HCT116 (cell line): ENCODE measurements around the gene CELF2. TPM values are rescaled to one million over a fixed set of nuclear protein-coding genes. Genes with fewer than 3 reads are reported as not detected.

ENCODE experiments used
- ATAC-seq: fragments of 200-7000 bp; cut with Tn5 transposase; 2 replicates; pipeline ENCODE4 v1.9.1; 2020; ENCODE audit warnings: mild to moderate bottlenecking, moderate library complexity
- BruUV-seq: library from RNA; stranded (reverse); fragments of 400-500 nt; replicated peaks from 2 replicates; lab custom pipeline; 2021; lab: Mats Ljungman, UMichigan
- CTCF ChIA-PET: fragments of 300-600 bp; sonication (Branson Sonifier 250); formaldehyde crosslinking; loops from one replicate; lab custom pipeline; 2021; ENCODE audit warnings: antibody characterized with exemption; lab: Charles Lee
- POLR2A ChIA-PET: fragments of 300-600, 350-600 bp; sonication (Branson Sonifier 250); formaldehyde crosslinking; loops from one replicate; lab custom pipeline; 2021; ENCODE audit warnings: antibody characterized with exemption; lab: Charles Lee
- RAD21 ChIA-PET, 2 experiments: fragments of 300-600 bp; sonication (Branson Sonifier 250); formaldehyde crosslinking; loops; one replicate each; lab custom pipeline; 2023; ENCODE audit warnings: low total read pairs in 2 of 2; ENCODE audit not compliant: uncharacterized antibody in 2 of 2, unreplicated experiment in 2 of 2, low non-redundant PET in 1 of 2; lab: Charles Lee
- DNase-seq: peaks from one replicate; pipeline ENCODE4 v3.0.0-alpha.2; 2010; ENCODE audit warnings: low read depth, low spot score
- H2AFZ ChIP-seq: fragments of 200-600 bp; shearing (Covaris generic), sonication (generic); 2 replicates; pipeline ENCODE4 v1.6.1; 2017; ENCODE audit warnings: low read depth, mixed run types, mixed read lengths, antibody characterized with exemption, low read length; ENCODE audit not compliant: poor library complexity, severe bottlenecking
- H3K27ac ChIP-seq: 2 replicates; pipeline ENCODE4 v1.5.1; 2012; ENCODE audit warnings: low read depth, low read length
- H3K27me3 ChIP-seq: fragments of 200-600 bp; sonication (generic); 2 replicates; pipeline ENCODE4 v1.6.1; 2016; ENCODE audit warnings: mixed run types, low read length, mixed read lengths; ENCODE audit not compliant: insufficient read depth
- H3K36me3 ChIP-seq, 2 experiments: fragments of 200-500 bp in 1 of 2; fragments of 200-600 bp in 1 of 2; sonication (Bioruptor generic) in 1 of 2; sonication (generic) in 1 of 2; 2 replicates each; pipeline versions ENCODE4 v1.5.1 to v1.6.1; 2014 to 2016; ENCODE audit warnings: low read length in 2 of 2, inconsistent platforms in 1 of 2, mixed read lengths in 1 of 2, mixed run types in 1 of 2; ENCODE audit not compliant: insufficient read depth in 2 of 2, control insufficient read depth in 1 of 2
- H3K4me1 ChIP-seq, 2 experiments: fragments of 200-600 bp in 1 of 2; sonication (generic) in 1 of 2; 2 replicates each; pipeline versions ENCODE4 v1.5.1 to v1.6.1; 2012 to 2017; ENCODE audit warnings: low read length in 2 of 2, inconsistent platforms in 1 of 2, mild to moderate bottlenecking in 1 of 2, mixed read lengths in 1 of 2, mixed run types in 1 of 2, moderate library complexity in 1 of 2; ENCODE audit not compliant: insufficient read depth in 2 of 2, control insufficient read depth in 1 of 2
- H3K4me2 ChIP-seq: fragments of 200-600 bp; sonication (generic); 2 replicates; pipeline ENCODE4 v1.6.1; 2017; ENCODE audit warnings: mixed run types, low read length, mixed read lengths
- H3K4me3 ChIP-seq, 2 experiments: fragments of 200-600 bp in 1 of 2; sonication (generic) in 1 of 2; replicated peaks in 1 of 2; 2 replicates each; pipeline ENCODE4 v1.5.1; 2011 to 2016; ENCODE audit warnings: low read length in 2 of 2, control low read depth in 1 of 2, low read depth in 1 of 2, mild to moderate bottlenecking in 1 of 2, mixed read lengths in 1 of 2, mixed run types in 1 of 2
- H3K79me2 ChIP-seq: fragments of 200-600 bp; sonication (generic); 2 replicates; pipeline ENCODE4 v1.6.1; 2017; ENCODE audit warnings: mild to moderate bottlenecking, mixed run types, low read length, moderate library complexity, mixed read lengths; ENCODE audit not compliant: insufficient read depth
- H3K9ac ChIP-seq: fragments of 200-600 bp; sonication (generic); 2 replicates; pipeline ENCODE4 v1.6.1; 2016; ENCODE audit warnings: low read length, mixed read lengths
- H3K9me2 ChIP-seq: fragments of 200-600 bp; sonication (generic), shearing (Covaris generic); 2 replicates; pipeline ENCODE4 v1.6.1; 2017; ENCODE audit warnings: mixed run types, mild to moderate bottlenecking, moderate library complexity; ENCODE audit not compliant: insufficient read depth
- H3K9me3 ChIP-seq, 2 experiments: fragments of 200-500 bp in 1 of 2; fragments of 200-600 bp in 1 of 2; sonication (Bioruptor generic) in 1 of 2; sonication (generic) in 1 of 2; 2 replicates each; pipeline ENCODE4 v1.6.1; 2014 to 2017; ENCODE audit warnings: low read length in 2 of 2, mixed read lengths in 2 of 2, inconsistent platforms in 1 of 2, low read depth in 1 of 2, mild to moderate bottlenecking in 1 of 2, mixed run types in 1 of 2, moderate library complexity in 1 of 2; ENCODE audit not compliant: control insufficient read depth in 1 of 2, insufficient read depth in 1 of 2
- H4K20me1 ChIP-seq: fragments of 200-600 bp; sonication (generic), shearing (Covaris generic); 2 replicates; pipeline ENCODE4 v1.6.1; 2017; ENCODE audit warnings: mixed run types, mild to moderate bottlenecking, moderate library complexity; ENCODE audit not compliant: insufficient read depth
- CEBPB ChIP-seq: IDR thresholded peaks from 2 replicates; pipeline ENCODE4 v1.6.1; 2012; ENCODE audit warnings: low read depth
- ELF1 ChIP-seq: IDR thresholded peaks from 2 replicates; pipeline ENCODE4 v1.6.1; 2012; ENCODE audit warnings: low read depth, borderline replicate concordance
- EZH2phosphoT487 ChIP-seq: fragments of 200-600 bp; IDR thresholded peaks from 2 replicates; pipeline ENCODE4 v1.6.1; 2018; ENCODE audit warnings: antibody characterized with exemption, borderline replicate concordance
- FOSL1 ChIP-seq: IDR thresholded peaks from 2 replicates; pipeline ENCODE4 v1.6.1; 2012; ENCODE audit warnings: low read depth
- MAX ChIP-seq: IDR thresholded peaks from 2 replicates; pipeline ENCODE4 v1.6.1; 2012
- RAD21 ChIP-seq: IDR thresholded peaks from 2 replicates; pipeline ENCODE4 v1.6.1; 2012; ENCODE audit warnings: low read depth, mild to moderate bottlenecking
- REST ChIP-seq: IDR thresholded peaks from 2 replicates; pipeline ENCODE4 v1.6.1; 2012; ENCODE audit warnings: low read depth
- SIN3A ChIP-seq: IDR thresholded peaks from 2 replicates; pipeline ENCODE4 v1.6.1; 2012; ENCODE audit warnings: low read depth
- SP1 ChIP-seq: IDR thresholded peaks from 2 replicates; pipeline ENCODE4 v1.6.1; 2012; ENCODE audit warnings: low read depth
- SRF ChIP-seq: IDR thresholded peaks from 2 replicates; pipeline ENCODE4 v1.6.1; 2012; ENCODE audit warnings: low read depth
- YY1 ChIP-seq: IDR thresholded peaks from 2 replicates; pipeline ENCODE4 v1.6.1; 2011; ENCODE audit warnings: low read length, low read depth, moderate library complexity, mild to moderate bottlenecking; ENCODE audit not compliant: insufficient replicate concordance; ENCODE audit errors: extremely low read depth
- intact Hi-C: fragments of 100-400 bp; cut with micrococcal nuclease; formaldehyde crosslinking; loops from 2 replicates; pipeline ENCODE4 v1.10.0; 2022
- total RNA-seq: library from RNA; stranded (reverse); gene quantifications from one replicate; pipeline ENCODE4 v1.2.1, GENCODE V29; 2021; ENCODE audit not compliant: unreplicated experiment

CELF2 gene
- total RNA-seq, 1 experiment from 2014 or later: 0.66 TPM

GRCh38 chr10:11358011-11358410, 340.3 kb downstream of the CELF2 start:
- no peak overlapping the region for H3K27ac ChIP-seq
- TF ChIP-seq SIN3A (no peak), YY1 (no peak), ELF1 (no peak), SRF (no peak), REST (no peak), FOSL1 (no peak), RAD21 (no peak), CEBPB (no peak), MAX (no peak), SP1 (no peak), EZH2phosphoT487 (no peak)
- no TSS peak for BruUV-seq
- H3K9me3 ChIP-seq: no peaks in the 10 kb centered on the region
- H3K36me3 ChIP-seq: no peaks in the 10 kb centered on the region
- H3K79me2 ChIP-seq: no peaks in the 10 kb centered on the region
- ChIA-PET RAD21 (no interaction called here), CTCF (no interaction called here), POLR2A (no interaction called here)
- no peaks in the 10 kb centered on the region for H3K4me1 ChIP-seq
- H3K4me2 ChIP-seq: no peak overlapping the region
- no peak for DNase-seq
- no peaks in the 10 kb centered on the region for H3K9me2 ChIP-seq
- intact Hi-C loops: no loop called here
- H4K20me1 ChIP-seq: no peaks in the 10 kb centered on the region
- no peak for ATAC-seq
- no peak overlapping the region for H3K9ac ChIP-seq
- H3K27me3 ChIP-seq: no peaks in the 10 kb centered on the region
- H3K4me3 ChIP-seq: no peak overlapping the region
- H2AFZ ChIP-seq: no peak overlapping the region
